Esophagus muscularis mucosa (tissue), 4 donors: ENCODE measurements around the gene SH3PXD2B. TPM values are rescaled to one million over a fixed set of nuclear protein-coding genes. Genes with fewer than 3 reads are reported as not detected.

Experiments
- DNase-seq: peaks from one replicate; pipeline ENCODE4 v3.0.0-alpha.2; 2017; ENCODE audit errors: extremely low spot score
- H3K27ac ChIP-seq, 4 donors: fragments of 200-600 bp; sonication (generic); replicated peaks in 1 of 4; 1 replicate in 3 of 4; 2 replicates in 1 of 4; pipeline ENCODE4 v1.5.1; 2016 to 2019; ENCODE audit warnings: mild to moderate bottlenecking in 1 of 4
- H3K27me3 ChIP-seq, 4 donors: fragments of 200-600 bp; sonication (generic); one replicate each; pipeline versions ENCODE4 v1.5.1 to v1.6.0; 2016 to 2019
- H3K36me3 ChIP-seq, 4 donors: fragments of 200-600 bp; sonication (generic); one replicate each; pipeline ENCODE4 v1.5.1; 2016 to 2019
- H3K4me1 ChIP-seq, 4 donors: fragments of 200-600 bp; sonication (generic); one replicate each; pipeline ENCODE4 v1.5.1; 2016 to 2019
- H3K4me3 ChIP-seq, 4 donors: fragments of 200-600 bp; sonication (generic); 1 replicate in 2 of 4; 2 replicates in 2 of 4; pipeline ENCODE4 v1.5.1; 2016 to 2019; ENCODE audit warnings: mild to moderate bottlenecking in 4 of 4, moderate library complexity in 1 of 4
- H3K9me3 ChIP-seq, 4 donors: fragments of 200-600 bp; sonication (generic); 1 replicate in 3 of 4; 2 replicates in 1 of 4; pipeline ENCODE4 v1.5.1; 2016 to 2019
- CTCF ChIP-seq, 3 experiments: fragments of 200-600 bp in 2 of 3; fragments of 450-650 bp in 1 of 3; sonication (generic) in 2 of 3; IDR thresholded peaks; one replicate each; pipeline ENCODE4 v1.5.1; 2017 to 2019; ENCODE audit warnings: antibody characterized with exemption in 3 of 3, mild to moderate bottlenecking in 2 of 3, moderate library complexity in 1 of 3
- EP300 ChIP-seq: sonication (generic); formaldehyde crosslinking; IDR thresholded peaks from one replicate; pipeline ENCODE4 v1.6.1; 2017; ENCODE audit warnings: antibody characterized with exemption
- POLR2A ChIP-seq: fragments of 450-650 bp; IDR thresholded peaks from one replicate; pipeline ENCODE4 v1.6.1; 2017; ENCODE audit warnings: antibody characterized with exemption, moderate library complexity, mild to moderate bottlenecking, low read depth
- POLR2AphosphoS5 ChIP-seq, 2 donors: sonication (generic); formaldehyde crosslinking; IDR thresholded peaks; one replicate each; pipeline ENCODE4 v1.6.1; 2017; ENCODE audit warnings: antibody characterized with exemption in 2 of 2
- WGBS: methylation state at CpG from one replicate; pipeline ENCODE4 v1.1.5; 2018; 5-methylcytosine and 5-hydroxymethylcytosine counted together
- intact Hi-C: fragments of 100-400 bp; cut with DNase I; formaldehyde crosslinking; loops from one replicate; pipeline ENCODE4 v1.15.1; 2023
- total RNA-seq, 4 donors: library from RNA; depleted of rRNA; stranded (reverse); fragments of >200 nt; gene quantifications; one replicate each; pipeline versions ENCODE4 v1.1.0 to v1.2.1, GENCODE V29; 2016

The SH3PXD2B gene
- total RNA-seq, 4 donors from 2014 or later = 41.5 to 66.5 (median 49.2) TPM

- intact Hi-C loops = no loop called here
- no peaks in the 10 kb centered on the region for H3K9me3 ChIP-seq
- peak overlapping the region; percentile 86 to 92 (median 87) for H3K27ac ChIP-seq
- H3K27me3 ChIP-seq = no peaks in the 10 kb centered on the region
- peaks cover 43 to 100% (median 97%) of the 10 kb centered on the region in 4 donors for H3K4me1 ChIP-seq
- 96% methylated on average over 13 of the region's 20 CpGs for WGBS
- H3K36me3 ChIP-seq = peaks cover 0 to 17% (median 2%) of the 10 kb centered on the region in 4 donors
- no peak overlapping the region for H3K4me3 ChIP-seq
- DNase-seq = no peak
- no peak for TF ChIP-seq POLR2A
- no peak for TF ChIP-seq EP300
- TF ChIP-seq CTCF (IDR thresholded peaks at IDR 0.05) = no peak
- no peak for TF ChIP-seq POLR2AphosphoS5 (IDR thresholded peaks at IDR 0.05)
These were observed 30.8 kb downstream of the SH3PXD2B start for GRCh38 chr5:172423379-172424110.

GRCh38 chr5:172422255-172422654 is 32.1 kb downstream of the SH3PXD2B start:
- peak overlapping the region; percentile 86 to 92 (median 87) for H3K27ac ChIP-seq
- no peaks in the 10 kb centered on the region for H3K27me3 ChIP-seq
- intact Hi-C loops = no loop called here
- no peaks in the 10 kb centered on the region for H3K9me3 ChIP-seq
- no peak overlapping the region for H3K4me3 ChIP-seq
- no peak for DNase-seq
- no peak for TF ChIP-seq CTCF (IDR thresholded peaks at IDR 0.05)
- no peak for TF ChIP-seq POLR2AphosphoS5 (IDR thresholded peaks at IDR 0.05)
- TF ChIP-seq POLR2A = no peak
- no peak for TF ChIP-seq EP300
- peaks cover 0 to 17% (median 2%) of the 10 kb centered on the region in 4 donors for H3K36me3 ChIP-seq
- H3K4me1 ChIP-seq = peaks cover 53 to 100% (median 97%) of the 10 kb centered on the region in 4 donors
- WGBS = 85% methylated on average over 10 of the region's 10 CpGs

GRCh38 chr5:172421020-172421419 is 33.3 kb downstream of the SH3PXD2B start:
- Histone ChIP-seq H3K36me3 (peaks cover 0 to 17% (median 2%) of the 10 kb centered on the region in 4 donors), H3K4me1 (peaks cover 51 to 96% (median 94%) of the 10 kb centered on the region in 4 donors)

GRCh38 chr5:172420235-172420939 is 33.9 kb downstream of the SH3PXD2B start:
- H3K36me3 ChIP-seq = peaks cover 0 to 21% (median 2%) of the 10 kb centered on the region in 4 donors
- TF ChIP-seq CTCF (IDR thresholded peaks at IDR 0.05) (no peak), POLR2AphosphoS5 (IDR thresholded peaks at IDR 0.05) (peak in 1 of 2 donors; percentile 87)
- H3K9me3 ChIP-seq = no peaks in the 10 kb centered on the region
- H3K27me3 ChIP-seq = no peaks in the 10 kb centered on the region
- 37% methylated on average over 10 of the region's 10 CpGs for WGBS
- peaks cover 47 to 96% (median 94%) of the 10 kb centered on the region in 4 donors for H3K4me1 ChIP-seq
- intact Hi-C loops = no loop called here
- peak overlapping the region; percentile 86 to 92 (median 87) for H3K27ac ChIP-seq
- H3K4me3 ChIP-seq = no peak overlapping the region
- peak; percentile 97 for DNase-seq

More at GRCh38 chr5:172421020-172421419, 33.3 kb downstream of the SH3PXD2B start:
- no peaks in the 10 kb centered on the region for H3K9me3 ChIP-seq
- no peak overlapping the region for H3K4me3 ChIP-seq
- 64% methylated on average over 7 of the region's 7 CpGs for WGBS
- DNase-seq = no peak
- TF ChIP-seq CTCF (IDR thresholded peaks at IDR 0.05) (no peak), POLR2AphosphoS5 (IDR thresholded peaks at IDR 0.05) (no peak), EP300 (no peak), POLR2A (no peak)
- intact Hi-C loops = no loop called here
- H3K27ac ChIP-seq = peak overlapping the region; percentile 86 to 92 (median 87)
- H3K27me3 ChIP-seq = no peaks in the 10 kb centered on the region
